Caco-2 (cell line): ENCODE data around the gene GIN1. TPM values are rescaled to one million over a fixed set of nuclear protein-coding genes. Genes with fewer than 3 reads are reported as not detected.

ENCODE experiments used
- BruUV-seq: library from RNA; stranded (reverse); fragments of 400-500 nt; replicated peaks from 2 replicates; lab custom pipeline; 2021; lab: Mats Ljungman, UMichigan
- CTCF ChIA-PET: fragments of 300-600 bp; sonication (Branson Sonifier 250); formaldehyde crosslinking; loops from one replicate; lab custom pipeline; 2022; ENCODE audit warnings: antibody characterized with exemption; lab: Charles Lee
- POLR2A ChIA-PET: fragments of 300-600 bp; sonication (Branson Sonifier 250); formaldehyde crosslinking; loops from one replicate; lab custom pipeline; 2022; ENCODE audit warnings: antibody characterized with exemption; lab: Charles Lee
- DNase-seq, 2 experiments: peaks; one replicate each; pipeline versions ENCODE4 v3.0.0 to v3.0.0-alpha.2; 2020 to 2022
- H3K27me3 ChIP-seq: replicated peaks from 2 replicates; pipeline ENCODE4 v1.6.0; 2011; ENCODE audit warnings: low read length; ENCODE audit not compliant: control insufficient read depth, insufficient read depth
- H3K36me3 ChIP-seq: 2 replicates; pipeline ENCODE4 v1.5.1; 2011; ENCODE audit warnings: low read length; ENCODE audit not compliant: control insufficient read depth, insufficient read depth
- H3K4me1 ChIP-seq: fragments of 250-450 bp; sonication (Bioruptor Pico); 2 replicates; pipeline ENCODE4 v1.5.1; 2020; ENCODE audit warnings: mild to moderate bottlenecking
- H3K4me3 ChIP-seq: 2 replicates; pipeline ENCODE4 v1.5.1; 2011; ENCODE audit warnings: low read depth, mild to moderate bottlenecking, control low read depth, low read length
- H3K9me3 ChIP-seq: fragments of 250-450 bp; sonication (Bioruptor Pico); 2 replicates; pipeline ENCODE4 v1.5.1; 2020; ENCODE audit warnings: mild to moderate bottlenecking, moderate library complexity
- H3K27ac Mint-ChIP-seq: one replicate; pipeline ENCODE4 v1.8.0; 2022; ENCODE audit warnings: mixed read lengths; ENCODE audit not compliant: unreplicated experiment
- H3K27me3 Mint-ChIP-seq: one replicate; pipeline ENCODE4 v1.8.0; 2022; ENCODE audit warnings: mixed read lengths; ENCODE audit not compliant: insufficient read depth, unreplicated experiment
- H3K36me3 Mint-ChIP-seq: one replicate; pipeline ENCODE4 v1.8.0; 2022; ENCODE audit warnings: mild to moderate bottlenecking, mixed read lengths; ENCODE audit not compliant: insufficient read depth, unreplicated experiment
- H3K4me1 Mint-ChIP-seq: one replicate; pipeline ENCODE4 v1.8.0; 2022; ENCODE audit warnings: low read depth, mixed read lengths; ENCODE audit not compliant: unreplicated experiment
- H3K4me3 Mint-ChIP-seq: one replicate; pipeline ENCODE4 v1.8.0; 2022; ENCODE audit warnings: mild to moderate bottlenecking, moderate library complexity, mixed read lengths; ENCODE audit not compliant: unreplicated experiment
- H3K9me3 Mint-ChIP-seq: one replicate; pipeline ENCODE4 v1.8.0; 2022; ENCODE audit warnings: mixed read lengths; ENCODE audit not compliant: unreplicated experiment
- intact Hi-C: fragments of 100-400 bp; cut with micrococcal nuclease; formaldehyde crosslinking; loops from one replicate; pipeline ENCODE4 v1.10.0; 2022; ENCODE audit not compliant: unreplicated experiment
- total RNA-seq: library from RNA; stranded (reverse); gene quantifications from 2 replicates; pipeline ENCODE4 v1.2.3, GENCODE V29; 2022
- TF ChIP-seq, protein P1 (sequence below), 2 experiments: fragments of 200-600 bp in 1 of 2; IDR thresholded peaks; 1 replicate in 1 of 2; 2 replicates in 1 of 2; pipeline versions ENCODE4 v1.5.1 to v1.8.0; 2011 to 2022; ENCODE audit warnings: antibody characterized with exemption in 1 of 2, control low read depth in 1 of 2, inconsistent platforms in 1 of 2, low read depth in 1 of 2, low read length in 1 of 2, mild to moderate bottlenecking in 1 of 2, moderate library complexity in 1 of 2; ENCODE audit not compliant: insufficient read depth in 1 of 2, severe bottlenecking in 1 of 2, unreplicated experiment in 1 of 2

GIN1 gene
- total RNA-seq, 1 experiment from 2014 or later = 7.0 TPM

DNA sequence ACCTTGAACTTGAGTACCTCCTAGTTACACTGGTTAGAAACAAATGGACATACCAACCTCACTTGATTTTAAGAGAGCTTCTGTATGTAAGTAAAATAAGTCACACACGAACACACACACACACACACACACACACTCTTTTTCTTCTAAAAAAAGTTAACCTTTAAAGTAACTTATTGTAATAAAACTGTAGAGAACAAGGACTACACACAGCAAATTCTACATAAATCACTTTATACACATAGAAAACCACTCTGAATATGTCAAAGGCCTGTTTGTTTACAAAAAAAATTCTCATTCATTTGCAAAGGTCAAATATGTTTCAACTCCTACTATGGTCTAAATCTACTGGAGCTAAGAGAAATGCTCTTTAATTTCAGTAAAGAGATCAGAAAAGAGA, 29.1 kb downstream of the GIN1 start:
- Histone ChIP-seq H3K4me1 (no peaks in the 10 kb centered on the region), H3K9me3 (no peaks in the 10 kb centered on the region), H3K36me3 (no peaks in the 10 kb centered on the region), H3K27me3 (no peaks in the 10 kb centered on the region), H3K4me3 (no peak overlapping the region)
- ChIA-PET CTCF (no interaction called here), POLR2A (no interaction called here)
- Mint-ChIP-seq H3K4me3 (no peak overlapping the region), H3K36me3 (no peaks in the 10 kb centered on the region), H3K27ac (no peak overlapping the region), H3K4me1 (peaks cover 12% of the 10 kb centered on the region), H3K9me3 (no peaks in the 10 kb centered on the region), H3K27me3 (no peaks in the 10 kb centered on the region)
- intact Hi-C loops = no loop called here
- TF ChIP-seq, protein P1, sequence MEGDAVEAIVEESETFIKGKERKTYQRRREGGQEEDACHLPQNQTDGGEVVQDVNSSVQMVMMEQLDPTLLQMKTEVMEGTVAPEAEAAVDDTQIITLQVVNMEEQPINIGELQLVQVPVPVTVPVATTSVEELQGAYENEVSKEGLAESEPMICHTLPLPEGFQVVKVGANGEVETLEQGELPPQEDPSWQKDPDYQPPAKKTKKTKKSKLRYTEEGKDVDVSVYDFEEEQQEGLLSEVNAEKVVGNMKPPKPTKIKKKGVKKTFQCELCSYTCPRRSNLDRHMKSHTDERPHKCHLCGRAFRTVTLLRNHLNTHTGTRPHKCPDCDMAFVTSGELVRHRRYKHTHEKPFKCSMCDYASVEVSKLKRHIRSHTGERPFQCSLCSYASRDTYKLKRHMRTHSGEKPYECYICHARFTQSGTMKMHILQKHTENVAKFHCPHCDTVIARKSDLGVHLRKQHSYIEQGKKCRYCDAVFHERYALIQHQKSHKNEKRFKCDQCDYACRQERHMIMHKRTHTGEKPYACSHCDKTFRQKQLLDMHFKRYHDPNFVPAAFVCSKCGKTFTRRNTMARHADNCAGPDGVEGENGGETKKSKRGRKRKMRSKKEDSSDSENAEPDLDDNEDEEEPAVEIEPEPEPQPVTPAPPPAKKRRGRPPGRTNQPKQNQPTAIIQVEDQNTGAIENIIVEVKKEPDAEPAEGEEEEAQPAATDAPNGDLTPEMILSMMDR (IDR thresholded peaks at IDR 0.05; ENCODE audit: insufficient read depth in 1 of 2, low read depth in 1 of 2, low read length in 1 of 2, severe bottlenecking in 1 of 2, unreplicated experiment in 1 of 2) = no peak
- no peak for DNase-seq
- BruUV-seq = no TSS peak

DNA sequence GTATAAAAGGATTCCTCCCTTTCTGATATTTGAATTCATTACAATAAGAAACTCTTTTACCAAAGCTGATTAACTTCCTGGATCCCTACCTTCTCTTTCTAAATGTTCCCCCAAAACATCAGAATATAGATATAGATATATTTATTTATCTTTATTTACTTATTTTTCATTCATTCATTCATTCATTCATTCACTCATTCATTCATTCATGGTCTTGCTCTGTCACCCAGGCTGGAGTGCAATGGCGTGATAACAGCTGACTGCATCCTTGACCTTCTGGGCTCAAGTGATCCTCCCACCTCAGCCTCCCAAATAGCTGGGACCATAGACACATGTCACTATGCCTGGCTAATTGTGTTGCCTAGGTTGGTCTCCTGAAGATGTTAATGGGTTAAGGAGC, 30.7 kb downstream of the GIN1 start:
- ChIA-PET POLR2A (no interaction called here), CTCF (no interaction called here)
- Mint-ChIP-seq H3K4me1 (peaks cover 6% of the 10 kb centered on the region), H3K36me3 (no peaks in the 10 kb centered on the region), H3K9me3 (peaks cover 4% of the 10 kb centered on the region), H3K27ac (no peak overlapping the region), H3K4me3 (no peak overlapping the region), H3K27me3 (no peaks in the 10 kb centered on the region)
- DNase-seq = no peak
- Histone ChIP-seq H3K4me3 (no peak overlapping the region), H3K9me3 (no peaks in the 10 kb centered on the region), H3K4me1 (no peaks in the 10 kb centered on the region), H3K36me3 (no peaks in the 10 kb centered on the region), H3K27me3 (no peaks in the 10 kb centered on the region)
- TF ChIP-seq, protein P1 (IDR thresholded peaks at IDR 0.05; ENCODE audit: insufficient read depth in 1 of 2, low read depth in 1 of 2, low read length in 1 of 2, severe bottlenecking in 1 of 2, unreplicated experiment in 1 of 2) = no peak
- BruUV-seq = no TSS peak
- intact Hi-C loops = no loop called here

DNA sequence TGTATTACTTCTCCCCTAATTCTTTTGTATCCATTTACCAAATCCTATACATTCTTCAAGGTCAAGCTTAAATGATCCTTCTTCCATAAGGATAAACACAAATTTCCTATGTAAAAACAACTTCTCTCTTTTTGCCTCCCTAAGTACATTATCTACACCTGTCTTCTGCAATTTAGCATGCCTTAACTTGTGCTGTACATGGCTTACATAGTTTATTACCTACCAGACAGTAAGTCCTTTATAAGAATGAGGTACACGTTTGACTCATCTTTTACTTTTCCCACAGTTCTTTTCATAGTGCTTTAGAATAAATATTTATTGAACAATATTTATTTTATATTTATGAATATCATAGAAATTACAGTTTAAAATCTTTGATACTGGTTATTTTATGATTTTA, 33.4 kb downstream of the GIN1 start:
- no peak overlapping the region for H3K4me3 Mint-ChIP-seq
- no peaks in the 10 kb centered on the region for H3K4me1 ChIP-seq

More for the DNA sequence above, 33.4 kb downstream of the GIN1 start:
- H3K27me3 Mint-ChIP-seq = no peaks in the 10 kb centered on the region
- TF ChIP-seq, protein P1 (IDR thresholded peaks at IDR 0.05; ENCODE audit: insufficient read depth in 1 of 2, low read depth in 1 of 2, low read length in 1 of 2, severe bottlenecking in 1 of 2, unreplicated experiment in 1 of 2) = no peak
- POLR2A ChIA-PET = no interaction called here
- H3K27me3 ChIP-seq = no peaks in the 10 kb centered on the region
- DNase-seq = no peak
- H3K9me3 ChIP-seq = no peaks in the 10 kb centered on the region; the same call in 1 of the 2 replicates
- H3K4me3 ChIP-seq = no peak overlapping the region
- no TSS peak for BruUV-seq
- H3K36me3 ChIP-seq = no peaks in the 10 kb centered on the region
- CTCF ChIA-PET = no interaction called here
- intact Hi-C loops = no loop called here
- peaks cover 31% of the 10 kb centered on the region for H3K9me3 Mint-ChIP-seq
- H3K36me3 Mint-ChIP-seq = no peaks in the 10 kb centered on the region
- peaks cover 6% of the 10 kb centered on the region for H3K4me1 Mint-ChIP-seq
- H3K27ac Mint-ChIP-seq = no peak overlapping the region
